HepG2 (cell line): Measurements from ENCODE around the gene DDX6. TPM values are rescaled to one million over a fixed set of nuclear protein-coding genes. Genes with fewer than 3 reads are reported as not detected.

Experiments
- NR3C1 ChIP-seq: sonication (generic); formaldehyde crosslinking; IDR thresholded peaks from 2 replicates; pipeline ENCODE4 v1.4.0; 2020; ENCODE audit warnings: missing genetic modification reagents
- POGZ ChIP-seq: sonication (generic); formaldehyde crosslinking; IDR thresholded peaks from 2 replicates; pipeline ENCODE4 v1.4.0; 2020; ENCODE audit warnings: mild to moderate bottlenecking, missing genetic modification reagents
- RAD51 ChIP-seq: fragments of 450-650 bp; IDR thresholded peaks from 2 replicates; pipeline ENCODE4 v1.6.1; 2016; ENCODE audit warnings: borderline replicate concordance
- SALL1 ChIP-seq: sonication (generic); formaldehyde crosslinking; IDR thresholded peaks from 2 replicates; pipeline ENCODE4 v1.8.0; 2022; ENCODE audit warnings: mild to moderate bottlenecking, missing genetic modification reagents
- TGIF2 ChIP-seq: IDR thresholded peaks from 2 replicates; pipeline ENCODE4 v1.6.1; 2016; ENCODE audit warnings: control low read depth, missing compliant biosample characterization
- TOE1 ChIP-seq: sonication (generic); formaldehyde crosslinking; IDR thresholded peaks from 2 replicates; pipeline ENCODE4 v1.4.0; 2020; ENCODE audit warnings: mild to moderate bottlenecking, missing genetic modification reagents
- YY1 ChIP-seq: IDR thresholded peaks from 2 replicates; pipeline ENCODE4 v1.6.1; 2011; ENCODE audit warnings: low read length, low read depth, moderate library complexity, mild to moderate bottlenecking; ENCODE audit not compliant: insufficient read depth, insufficient replicate concordance
- ZNF678 ChIP-seq: sonication (generic); formaldehyde crosslinking; IDR thresholded peaks from 2 replicates; pipeline ENCODE4 v1.4.0; 2020; ENCODE audit warnings: mild to moderate bottlenecking, missing genetic modification reagents
- ZNF772 ChIP-seq: sonication (generic); formaldehyde crosslinking; IDR thresholded peaks from 2 replicates; pipeline ENCODE4 v1.5.0; 2020; ENCODE audit warnings: mild to moderate bottlenecking, missing genetic modification reagents
- polyA plus RNA-seq, 8 experiments: library from polyadenylated mRNA; depleted of rRNA in 3 of 8; stranded (reverse) in 7 of 8; unstranded in 1 of 8; fragments of >200 nt; fragmentation: Illumina TruSeq in 4 of 8; extraction: Trizol in 4 of 8; gene quantifications; 2 replicates each; pipeline versions ENCODE4 v1.2.1 to v1.2.3, GENCODE V29; 2011 to 2016; ENCODE audit warnings: low read depth in 4 of 8, missing spikeins in 1 of 8, mixed read lengths in 1 of 8; ENCODE audit not compliant: insufficient read depth in 1 of 8
- total RNA-seq, 5 experiments: library from RNA; depleted of rRNA; stranded (reverse); fragments of >200 nt; fragmentation: Illumina TruSeq; extraction: Trizol; gene quantifications; 2 replicates each; pipeline ENCODE4 v1.2.3, GENCODE V29; 2016; ENCODE audit warnings: low read depth in 1 of 5
- TF ChIP-seq, protein P1 (sequence below): IDR thresholded peaks from 2 replicates; pipeline ENCODE4 v1.6.1; 2012; ENCODE audit warnings: low read length, improper control_type of control experiment
- TF ChIP-seq, protein P2 (sequence below): sonication (generic); formaldehyde crosslinking; IDR thresholded peaks from 2 replicates; pipeline ENCODE4 v1.5.0; 2020; ENCODE audit warnings: mild to moderate bottlenecking, missing genetic modification reagents
- TF ChIP-seq, protein P3 (sequence below): IDR thresholded peaks from 2 replicates; pipeline ENCODE4 v1.6.1; 2016; ENCODE audit warnings: missing compliant biosample characterization, missing genetic modification reagents, borderline replicate concordance
- TF ChIP-seq, protein P4 (sequence below): IDR thresholded peaks from 2 replicates; pipeline ENCODE4 v1.6.1; 2016; ENCODE audit warnings: missing biosample characterization, missing genetic modification reagents, low read depth
- TF ChIP-seq, protein P5 (sequence below): sonication (generic); formaldehyde crosslinking; IDR thresholded peaks from 2 replicates; pipeline ENCODE4 v1.4.0; 2020; ENCODE audit warnings: mild to moderate bottlenecking, missing genetic modification reagents, borderline replicate concordance
- TF ChIP-seq, protein P6 (sequence below): sonication (generic); formaldehyde crosslinking; IDR thresholded peaks from 2 replicates; pipeline ENCODE4 v1.8.1; 2023; ENCODE audit warnings: missing genetic modification reagents, mild to moderate bottlenecking, borderline replicate concordance

The DDX6 gene
- total and polyA plus RNA-seq, 2 of the 13 experiments (the other 11 are each of a cell fraction or from before 2014, with no cell fraction given) = 20.9 to 59.2 TPM

DNA sequence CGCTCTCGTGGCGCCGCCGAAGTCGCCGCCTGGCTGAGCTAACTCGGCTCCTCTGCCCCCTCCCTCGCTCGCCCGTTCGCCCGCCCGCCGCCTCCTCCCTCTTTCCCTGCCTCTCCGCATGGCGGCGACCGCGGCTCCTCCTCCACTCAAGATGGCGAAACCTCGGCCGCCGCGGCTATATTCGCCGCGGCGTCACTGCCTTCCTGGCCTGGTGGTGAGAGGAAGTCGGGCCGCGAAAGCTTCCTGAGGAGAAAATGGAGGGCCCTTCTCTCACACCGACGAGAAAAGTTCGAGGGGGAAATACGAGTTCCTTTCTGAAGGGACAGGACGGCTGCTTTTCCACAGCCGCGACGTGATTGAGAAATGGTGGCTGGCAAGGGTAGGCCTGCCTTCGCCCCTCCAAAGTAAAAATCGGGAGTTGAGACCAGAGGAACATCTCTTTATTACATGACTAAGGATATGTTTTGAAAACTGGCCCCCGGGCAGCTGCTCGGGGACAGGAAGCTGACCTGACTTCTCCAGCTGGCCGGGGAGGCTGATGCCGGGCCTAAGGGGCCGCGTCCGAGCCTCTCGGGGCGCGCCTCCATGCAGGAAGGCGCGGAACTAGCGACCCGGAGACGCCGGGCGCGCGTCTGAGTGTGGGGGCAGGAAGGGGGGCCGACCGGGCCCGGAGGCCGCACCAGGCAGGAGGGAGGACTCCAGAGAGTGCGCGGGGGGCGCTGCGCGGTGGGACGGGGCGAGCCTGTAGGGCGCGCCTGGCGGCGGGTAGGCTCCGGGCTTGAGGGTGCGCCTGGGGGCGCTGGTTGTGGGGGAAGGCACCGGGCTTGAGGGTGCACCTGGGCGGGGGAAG, at the start of gene DDX6 (continued):
- TF ChIP-seq, protein P1, sequence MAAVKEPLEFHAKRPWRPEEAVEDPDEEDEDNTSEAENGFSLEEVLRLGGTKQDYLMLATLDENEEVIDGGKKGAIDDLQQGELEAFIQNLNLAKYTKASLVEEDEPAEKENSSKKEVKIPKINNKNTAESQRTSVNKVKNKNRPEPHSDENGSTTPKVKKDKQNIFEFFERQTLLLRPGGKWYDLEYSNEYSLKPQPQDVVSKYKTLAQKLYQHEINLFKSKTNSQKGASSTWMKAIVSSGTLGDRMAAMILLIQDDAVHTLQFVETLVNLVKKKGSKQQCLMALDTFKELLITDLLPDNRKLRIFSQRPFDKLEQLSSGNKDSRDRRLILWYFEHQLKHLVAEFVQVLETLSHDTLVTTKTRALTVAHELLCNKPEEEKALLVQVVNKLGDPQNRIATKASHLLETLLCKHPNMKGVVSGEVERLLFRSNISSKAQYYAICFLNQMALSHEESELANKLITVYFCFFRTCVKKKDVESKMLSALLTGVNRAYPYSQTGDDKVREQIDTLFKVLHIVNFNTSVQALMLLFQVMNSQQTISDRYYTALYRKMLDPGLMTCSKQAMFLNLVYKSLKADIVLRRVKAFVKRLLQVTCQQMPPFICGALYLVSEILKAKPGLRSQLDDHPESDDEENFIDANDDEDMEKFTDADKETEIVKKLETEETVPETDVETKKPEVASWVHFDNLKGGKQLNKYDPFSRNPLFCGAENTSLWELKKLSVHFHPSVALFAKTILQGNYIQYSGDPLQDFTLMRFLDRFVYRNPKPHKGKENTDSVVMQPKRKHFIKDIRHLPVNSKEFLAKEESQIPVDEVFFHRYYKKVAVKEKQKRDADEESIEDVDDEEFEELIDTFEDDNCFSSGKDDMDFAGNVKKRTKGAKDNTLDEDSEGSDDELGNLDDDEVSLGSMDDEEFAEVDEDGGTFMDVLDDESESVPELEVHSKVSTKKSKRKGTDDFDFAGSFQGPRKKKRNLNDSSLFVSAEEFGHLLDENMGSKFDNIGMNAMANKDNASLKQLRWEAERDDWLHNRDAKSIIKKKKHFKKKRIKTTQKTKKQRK = no peak
- TF ChIP-seq POGZ (CRISPR knock-in tag) = peak; percentile 12; the same call in 1 of the 2 replicates
- no peak for TF ChIP-seq SALL1 (CRISPR knock-in tag)
- no peak for TF ChIP-seq NR3C1 (CRISPR knock-in tag)
- TF ChIP-seq, protein P2, sequence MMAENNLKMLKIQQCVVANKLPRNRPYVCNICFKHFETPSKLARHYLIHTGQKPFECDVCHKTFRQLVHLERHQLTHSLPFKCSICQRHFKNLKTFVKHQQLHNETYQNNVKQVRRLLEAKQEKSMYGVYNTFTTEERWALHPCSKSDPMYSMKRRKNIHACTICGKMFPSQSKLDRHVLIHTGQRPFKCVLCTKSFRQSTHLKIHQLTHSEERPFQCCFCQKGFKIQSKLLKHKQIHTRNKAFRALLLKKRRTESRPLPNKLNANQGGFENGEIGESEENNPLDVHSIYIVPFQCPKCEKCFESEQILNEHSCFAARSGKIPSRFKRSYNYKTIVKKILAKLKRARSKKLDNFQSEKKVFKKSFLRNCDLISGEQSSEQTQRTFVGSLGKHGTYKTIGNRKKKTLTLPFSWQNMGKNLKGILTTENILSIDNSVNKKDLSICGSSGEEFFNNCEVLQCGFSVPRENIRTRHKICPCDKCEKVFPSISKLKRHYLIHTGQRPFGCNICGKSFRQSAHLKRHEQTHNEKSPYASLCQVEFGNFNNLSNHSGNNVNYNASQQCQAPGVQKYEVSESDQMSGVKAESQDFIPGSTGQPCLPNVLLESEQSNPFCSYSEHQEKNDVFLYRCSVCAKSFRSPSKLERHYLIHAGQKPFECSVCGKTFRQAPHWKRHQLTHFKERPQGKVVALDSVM (CRISPR knock-in tag) = no peak
- TF ChIP-seq, protein P3, sequence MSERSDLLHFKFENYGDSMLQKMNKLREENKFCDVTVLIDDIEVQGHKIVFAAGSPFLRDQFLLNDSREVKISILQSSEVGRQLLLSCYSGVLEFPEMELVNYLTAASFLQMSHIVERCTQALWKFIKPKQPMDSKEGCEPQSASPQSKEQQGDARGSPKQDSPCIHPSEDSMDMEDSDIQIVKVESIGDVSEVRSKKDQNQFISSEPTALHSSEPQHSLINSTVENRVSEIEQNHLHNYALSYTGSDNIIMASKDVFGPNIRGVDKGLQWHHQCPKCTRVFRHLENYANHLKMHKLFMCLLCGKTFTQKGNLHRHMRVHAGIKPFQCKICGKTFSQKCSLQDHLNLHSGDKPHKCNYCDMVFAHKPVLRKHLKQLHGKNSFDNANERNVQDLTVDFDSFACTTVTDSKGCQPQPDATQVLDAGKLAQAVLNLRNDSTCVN (CRISPR knock-in tag) = no peak
- TF ChIP-seq, protein P4, sequence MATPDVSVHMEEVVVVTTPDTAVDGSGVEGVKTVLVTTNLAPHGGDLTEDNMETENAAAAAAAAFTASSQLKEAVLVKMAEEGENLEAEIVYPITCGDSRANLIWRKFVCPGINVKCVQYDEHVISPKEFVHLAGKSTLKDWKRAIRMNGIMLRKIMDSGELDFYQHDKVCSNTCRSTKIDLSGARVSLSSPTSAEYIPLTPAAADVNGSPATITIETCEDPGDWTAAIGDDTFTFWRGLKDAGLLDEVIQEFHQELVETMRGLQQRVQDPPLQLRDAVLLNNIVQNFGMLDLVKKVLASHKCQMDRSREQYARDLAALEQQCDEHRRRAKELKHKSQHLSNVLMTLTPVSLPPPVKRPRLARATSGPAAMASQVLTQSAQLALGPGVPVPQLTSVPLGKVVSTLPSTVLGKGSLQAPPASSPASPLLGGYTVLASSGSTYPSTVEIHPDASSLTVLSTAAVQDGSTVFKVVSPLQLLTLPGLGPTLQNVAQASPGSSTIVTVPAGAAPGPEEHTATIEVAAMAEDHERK (CRISPR knock-in tag) = no peak
- TF ChIP-seq, protein P5, sequence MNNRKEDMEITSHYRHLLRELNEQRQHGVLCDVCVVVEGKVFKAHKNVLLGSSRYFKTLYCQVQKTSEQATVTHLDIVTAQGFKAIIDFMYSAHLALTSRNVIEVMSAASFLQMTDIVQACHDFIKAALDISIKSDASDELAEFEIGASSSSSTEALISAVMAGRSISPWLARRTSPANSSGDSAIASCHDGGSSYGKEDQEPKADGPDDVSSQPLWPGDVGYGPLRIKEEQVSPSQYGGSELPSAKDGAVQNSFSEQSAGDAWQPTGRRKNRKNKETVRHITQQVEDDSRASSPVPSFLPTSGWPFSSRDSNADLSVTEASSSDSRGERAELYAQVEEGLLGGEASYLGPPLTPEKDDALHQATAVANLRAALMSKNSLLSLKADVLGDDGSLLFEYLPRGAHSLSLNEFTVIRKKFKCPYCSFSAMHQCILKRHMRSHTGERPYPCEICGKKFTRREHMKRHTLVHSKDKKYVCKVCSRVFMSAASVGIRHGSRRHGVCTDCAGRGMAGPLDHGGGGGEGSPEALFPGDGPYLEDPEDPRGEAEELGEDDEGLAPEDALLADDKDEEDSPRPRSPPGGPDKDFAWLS = no peak
- peak; percentile 96 for TF ChIP-seq YY1
- TF ChIP-seq RAD51 = no peak
- TF ChIP-seq, protein P6, sequence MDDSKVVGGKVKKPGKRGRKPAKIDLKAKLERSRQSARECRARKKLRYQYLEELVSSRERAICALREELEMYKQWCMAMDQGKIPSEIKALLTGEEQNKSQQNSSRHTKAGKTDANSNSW (CRISPR knock-in tag) = no peak; the same call in 1 of the 2 replicates
- no peak for TF ChIP-seq TOE1 (CRISPR knock-in tag)
- no peak; the same call in 1 of the 2 replicates for TF ChIP-seq TGIF2 (CRISPR knock-in tag)
- peak; percentile 22; the same call in 1 of the 2 replicates for TF ChIP-seq ZNF772
- 0 out of 2 replicates have a peak, but pooled peaks have one; percentile 18 for TF ChIP-seq ZNF678
